HUES48 (cell line): ENCODE measurements around the gene WDFY4.

Source experiments
- H3K27ac ChIP-seq: one replicate; pipeline ENCODE4 v1.7.0; 2013; ENCODE audit warnings: low read depth, low read length, inconsistent platforms
- H3K27me3 ChIP-seq: 2 replicates; pipeline ENCODE4 v1.6.1; 2013; ENCODE audit warnings: mild to moderate bottlenecking, low read length; ENCODE audit not compliant: control insufficient read depth, insufficient read depth
- H3K36me3 ChIP-seq: 2 replicates; pipeline ENCODE4 v1.6.1; 2013; ENCODE audit warnings: low read length; ENCODE audit not compliant: control insufficient read depth, insufficient read depth
- H3K4me1 ChIP-seq: 2 replicates; pipeline ENCODE4 v1.6.1; 2013; ENCODE audit warnings: mild to moderate bottlenecking, low read length; ENCODE audit not compliant: control insufficient read depth, insufficient read depth
- H3K4me3 ChIP-seq: 2 replicates; pipeline ENCODE4 v1.5.1; 2013; ENCODE audit warnings: mild to moderate bottlenecking, low read depth, low read length
- H3K9ac ChIP-seq: 2 replicates; pipeline ENCODE4 v1.6.1; 2013; ENCODE audit warnings: mild to moderate bottlenecking, low read depth, low read length, moderate library complexity
- H3K9me3 ChIP-seq: 2 replicates; pipeline ENCODE4 v1.6.1; 2013; ENCODE audit warnings: low read length; ENCODE audit not compliant: control insufficient read depth, insufficient read depth

The WDFY4 gene

GRCh38 chr10:48809261-48809660 is 124.6 kb downstream of the WDFY4 start:
- Histone ChIP-seq H3K36me3 (no peaks in the 10 kb centered on the region), H3K27ac (no peak overlapping the region), H3K4me3 (no peak overlapping the region), H3K27me3 (peaks cover 16% of the 10 kb centered on the region), H3K4me1 (no peaks in the 10 kb centered on the region; the same call in 1 of the 2 replicates), H3K9ac (no peak overlapping the region), H3K9me3 (no peaks in the 10 kb centered on the region)

DNA sequence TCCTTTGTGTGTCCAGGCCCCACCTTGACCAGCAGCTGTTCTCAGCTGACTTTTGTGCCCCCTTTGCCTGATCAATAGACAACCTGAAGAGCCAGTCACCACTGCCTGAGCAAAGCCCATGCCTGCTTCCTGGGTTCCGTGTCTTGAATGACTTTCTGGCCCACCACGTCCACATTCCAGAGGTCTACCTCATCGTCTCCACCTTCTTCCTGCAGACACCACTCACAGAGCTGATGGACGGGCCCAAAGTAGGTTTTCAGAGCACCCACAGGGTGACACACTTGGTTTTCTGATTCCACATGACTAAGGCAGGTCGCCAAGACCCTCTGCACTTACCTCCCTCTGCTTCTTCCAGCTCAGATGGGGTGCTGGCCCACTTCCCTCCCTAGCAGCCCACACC is 126.8 kb downstream of the WDFY4 start:
- no peaks in the 10 kb centered on the region for H3K36me3 ChIP-seq
- no peak overlapping the region for H3K9ac ChIP-seq
- no peaks in the 10 kb centered on the region for H3K9me3 ChIP-seq
- H3K27me3 ChIP-seq = peaks cover 28% of the 10 kb centered on the region
- H3K4me1 ChIP-seq = peaks cover 3% of the 10 kb centered on the region; the same call in 1 of the 2 replicates
- no peak overlapping the region for H3K27ac ChIP-seq
- H3K4me3 ChIP-seq = no peak overlapping the region

GRCh38 chr10:48811917-48812316 is 127.2 kb downstream of the WDFY4 start:
- Histone ChIP-seq H3K27me3 (peaks cover 32% of the 10 kb centered on the region), H3K4me3 (no peak overlapping the region), H3K9me3 (no peaks in the 10 kb centered on the region), H3K4me1 (peaks cover 3% of the 10 kb centered on the region; the same call in 1 of the 2 replicates), H3K36me3 (no peaks in the 10 kb centered on the region), H3K9ac (no peak overlapping the region), H3K27ac (no peak overlapping the region)

GRCh38 chr10:48813291-48813690 is 128.6 kb downstream of the WDFY4 start:
- peaks cover 3% of the 10 kb centered on the region; the same call in 1 of the 2 replicates for H3K4me1 ChIP-seq
- H3K4me3 ChIP-seq = no peak overlapping the region
- no peaks in the 10 kb centered on the region for H3K36me3 ChIP-seq
- no peaks in the 10 kb centered on the region for H3K9me3 ChIP-seq
- peaks cover 35% of the 10 kb centered on the region for H3K27me3 ChIP-seq
- H3K9ac ChIP-seq = no peak overlapping the region
- no peak overlapping the region for H3K27ac ChIP-seq

DNA sequence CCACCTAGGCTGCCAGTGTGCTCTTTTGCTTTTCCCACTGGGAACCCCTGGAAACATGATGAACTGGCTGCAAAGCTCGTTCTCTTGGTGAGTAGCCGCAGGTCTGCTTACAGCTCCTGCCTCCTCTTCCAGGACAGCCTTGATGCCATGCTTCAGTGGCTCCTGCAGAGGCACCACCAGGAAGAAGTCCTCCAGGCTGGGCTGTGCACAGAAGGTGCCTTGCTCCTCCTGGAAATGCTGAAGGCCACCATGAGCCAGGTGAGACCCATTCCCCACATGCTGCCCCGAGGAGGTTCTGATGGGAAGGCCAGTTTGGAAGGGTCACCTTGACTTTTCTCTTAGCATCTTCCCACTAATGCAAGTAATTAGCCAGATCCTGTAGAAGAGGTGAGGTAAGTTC is 129.2 kb downstream of the WDFY4 start:
- H3K27me3 ChIP-seq = peaks cover 35% of the 10 kb centered on the region
- H3K4me1 ChIP-seq = peaks cover 3% of the 10 kb centered on the region; the same call in 1 of the 2 replicates
- no peak overlapping the region for H3K4me3 ChIP-seq
- H3K36me3 ChIP-seq = no peaks in the 10 kb centered on the region
- H3K9me3 ChIP-seq = no peaks in the 10 kb centered on the region
- H3K9ac ChIP-seq = no peak overlapping the region
- H3K27ac ChIP-seq = no peak overlapping the region

DNA sequence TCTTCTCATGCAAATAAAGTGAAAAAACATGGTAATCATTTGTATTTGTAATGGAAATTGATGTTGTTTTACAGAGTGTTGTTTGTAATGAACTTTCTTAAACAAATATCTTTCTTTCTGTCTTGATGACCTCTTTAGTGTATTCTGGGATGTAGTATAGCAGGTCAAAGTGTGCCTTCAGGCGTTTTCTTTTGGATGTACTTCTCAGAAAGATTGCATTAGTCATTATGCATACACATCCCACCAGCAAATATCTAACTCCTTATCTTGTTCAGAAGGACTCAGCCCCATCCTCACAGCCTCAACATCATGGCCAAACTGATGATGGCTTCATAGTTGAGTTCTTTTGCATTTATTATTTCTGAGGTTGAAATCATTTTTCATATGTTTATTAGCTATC is 130.3 kb downstream of the WDFY4 start:
- Histone ChIP-seq H3K9ac (no peak overlapping the region), H3K4me1 (peaks cover 3% of the 10 kb centered on the region; the same call in 1 of the 2 replicates), H3K4me3 (no peak overlapping the region), H3K27me3 (peaks cover 35% of the 10 kb centered on the region), H3K36me3 (no peaks in the 10 kb centered on the region), H3K27ac (no peak overlapping the region), H3K9me3 (no peaks in the 10 kb centered on the region)

DNA sequence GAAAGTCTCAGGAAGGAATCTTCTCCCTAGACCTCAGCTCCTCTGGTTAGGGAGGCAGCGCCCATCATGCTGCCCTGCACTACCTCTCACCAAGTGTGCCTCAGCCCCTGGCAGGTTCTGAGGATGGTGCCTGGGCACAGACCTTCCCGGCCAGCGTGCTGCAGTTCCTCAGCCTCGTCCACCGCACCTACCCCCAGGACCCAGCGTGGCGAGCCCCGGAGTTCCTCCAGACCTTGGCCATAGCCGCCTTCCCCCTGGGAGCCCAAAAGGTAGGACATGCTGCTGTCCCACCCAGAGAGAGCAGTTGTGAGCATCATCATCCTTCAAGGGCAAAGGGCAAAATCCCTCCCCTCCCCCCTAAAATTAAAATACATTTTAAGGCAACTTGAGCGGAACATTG is 132.5 kb downstream of the WDFY4 start:
- Histone ChIP-seq H3K4me1 (peaks cover 3% of the 10 kb centered on the region; the same call in 1 of the 2 replicates), H3K27me3 (peaks cover 35% of the 10 kb centered on the region), H3K36me3 (no peaks in the 10 kb centered on the region), H3K9ac (no peak overlapping the region), H3K4me3 (no peak overlapping the region), H3K9me3 (no peaks in the 10 kb centered on the region), H3K27ac (no peak overlapping the region)

GRCh38 chr10:48818081-48818480 is 133.4 kb downstream of the WDFY4 start:
- Histone ChIP-seq H3K27ac (no peak overlapping the region), H3K4me3 (no peak overlapping the region), H3K4me1 (peaks cover 3% of the 10 kb centered on the region; the same call in 1 of the 2 replicates), H3K9me3 (no peaks in the 10 kb centered on the region), H3K27me3 (peaks cover 33% of the 10 kb centered on the region), H3K36me3 (no peaks in the 10 kb centered on the region), H3K9ac (no peak overlapping the region)

DNA sequence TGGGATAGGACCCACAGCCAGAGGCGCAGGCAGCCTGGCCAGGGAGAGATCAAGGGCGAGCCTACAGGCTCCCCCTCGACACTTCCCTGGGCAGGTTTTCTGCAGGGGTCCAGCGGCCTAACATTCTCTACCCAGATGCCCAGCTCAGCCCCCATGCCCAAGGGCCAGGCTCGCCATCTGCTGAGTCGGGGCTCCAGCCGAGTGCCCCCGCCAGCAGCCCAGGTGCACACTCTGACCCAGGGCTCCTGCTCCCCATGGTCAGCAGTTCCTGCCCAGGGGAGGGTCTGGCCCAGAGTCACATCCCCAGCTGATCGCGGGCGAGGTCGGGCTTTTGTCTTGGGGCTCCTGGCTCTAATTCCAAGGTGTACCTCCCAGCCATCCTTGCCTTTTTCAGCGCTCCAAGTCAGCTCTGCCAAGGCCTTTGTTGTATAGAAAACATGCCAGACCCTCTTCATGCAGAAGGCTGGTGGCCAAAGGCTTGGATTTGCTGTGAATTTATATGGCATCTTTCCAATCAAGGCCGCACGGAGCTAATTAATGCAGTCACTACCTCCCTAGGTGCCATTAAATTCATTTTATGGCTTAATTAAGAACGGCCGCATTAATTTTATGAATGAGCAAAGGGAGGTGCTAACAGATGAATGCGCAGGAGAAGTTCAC is 134.3 kb downstream of the WDFY4 start:
- no peak overlapping the region for H3K4me3 ChIP-seq
- no peak overlapping the region for H3K27ac ChIP-seq
- H3K9ac ChIP-seq = no peak overlapping the region
- H3K9me3 ChIP-seq = no peaks in the 10 kb centered on the region
- H3K4me1 ChIP-seq = peaks cover 3% of the 10 kb centered on the region; the same call in 1 of the 2 replicates
- H3K27me3 ChIP-seq = peaks cover 24% of the 10 kb centered on the region
- no peaks in the 10 kb centered on the region for H3K36me3 ChIP-seq

- Histone ChIP-seq H3K4me1 (peaks cover 1% of the 10 kb centered on the region; the same call in 1 of the 2 replicates), H3K9me3 (no peaks in the 10 kb centered on the region), H3K4me3 (no peak overlapping the region), H3K27ac (no peak overlapping the region), H3K9ac (no peak overlapping the region), H3K36me3 (no peaks in the 10 kb centered on the region), H3K27me3 (peaks cover 17% of the 10 kb centered on the region)
Measured at GRCh38 chr10:48819783-48820182, 135.1 kb downstream of the WDFY4 start.

DNA sequence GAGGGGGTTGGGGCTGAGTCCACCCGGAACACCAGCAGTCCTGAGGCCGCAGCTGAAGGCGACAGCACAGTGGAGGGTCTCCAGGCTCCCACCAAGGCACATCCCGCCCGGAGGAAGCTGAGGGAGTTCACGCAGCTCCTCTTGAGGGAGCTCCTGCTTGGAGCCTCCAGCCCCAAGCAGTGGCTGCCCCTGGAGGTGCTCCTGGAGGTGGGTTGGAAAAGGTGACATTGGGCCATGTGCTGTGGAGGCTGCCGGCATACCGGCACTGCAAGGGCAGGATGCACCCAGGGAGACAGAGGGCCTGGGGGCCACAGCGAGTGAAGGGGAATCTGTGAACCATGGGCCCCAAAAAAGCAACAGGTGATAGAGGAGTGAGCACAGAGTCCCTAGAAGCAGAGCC is 135.6 kb downstream of the WDFY4 start:
- H3K4me3 ChIP-seq = no peak overlapping the region
- peaks cover 17% of the 10 kb centered on the region for H3K27me3 ChIP-seq
- H3K4me1 ChIP-seq = no peaks in the 10 kb centered on the region
- no peaks in the 10 kb centered on the region for H3K36me3 ChIP-seq
- H3K9ac ChIP-seq = no peak overlapping the region
- no peak overlapping the region for H3K27ac ChIP-seq
- no peaks in the 10 kb centered on the region for H3K9me3 ChIP-seq
